Fibroblast of skin of scalp (primary cell): ENCODE results near the gene S100A4. TPM values are rescaled to one million over a fixed set of nuclear protein-coding genes. Genes with fewer than 3 reads are reported as not detected.
"Not testable (repeated sequence)": the region's sequence is repeated elsewhere in the genome, so short reads cannot be mapped to it uniquely, and the experiment has no call there.

Experiments used
- DNase-seq: peaks from one replicate; pipeline ENCODE4 v3.0.0-alpha.2; 2013
- polyA plus RNA-seq, 2 experiments: library from polyadenylated mRNA; unstranded; fragments of 120-200 nt; gene quantifications; one replicate each; pipeline ENCODE4 v1.2.1, GENCODE V29; 2013; ENCODE audit not compliant: insufficient read length in 2 of 2

Gene S100A4
- polyA plus RNA-seq (2013, experiment 1 of 2; ENCODE audit: insufficient read length), result 665 TPM
- polyA plus RNA-seq (2013, experiment 2 of 2; ENCODE audit: insufficient read length), result 557 TPM

DNA sequence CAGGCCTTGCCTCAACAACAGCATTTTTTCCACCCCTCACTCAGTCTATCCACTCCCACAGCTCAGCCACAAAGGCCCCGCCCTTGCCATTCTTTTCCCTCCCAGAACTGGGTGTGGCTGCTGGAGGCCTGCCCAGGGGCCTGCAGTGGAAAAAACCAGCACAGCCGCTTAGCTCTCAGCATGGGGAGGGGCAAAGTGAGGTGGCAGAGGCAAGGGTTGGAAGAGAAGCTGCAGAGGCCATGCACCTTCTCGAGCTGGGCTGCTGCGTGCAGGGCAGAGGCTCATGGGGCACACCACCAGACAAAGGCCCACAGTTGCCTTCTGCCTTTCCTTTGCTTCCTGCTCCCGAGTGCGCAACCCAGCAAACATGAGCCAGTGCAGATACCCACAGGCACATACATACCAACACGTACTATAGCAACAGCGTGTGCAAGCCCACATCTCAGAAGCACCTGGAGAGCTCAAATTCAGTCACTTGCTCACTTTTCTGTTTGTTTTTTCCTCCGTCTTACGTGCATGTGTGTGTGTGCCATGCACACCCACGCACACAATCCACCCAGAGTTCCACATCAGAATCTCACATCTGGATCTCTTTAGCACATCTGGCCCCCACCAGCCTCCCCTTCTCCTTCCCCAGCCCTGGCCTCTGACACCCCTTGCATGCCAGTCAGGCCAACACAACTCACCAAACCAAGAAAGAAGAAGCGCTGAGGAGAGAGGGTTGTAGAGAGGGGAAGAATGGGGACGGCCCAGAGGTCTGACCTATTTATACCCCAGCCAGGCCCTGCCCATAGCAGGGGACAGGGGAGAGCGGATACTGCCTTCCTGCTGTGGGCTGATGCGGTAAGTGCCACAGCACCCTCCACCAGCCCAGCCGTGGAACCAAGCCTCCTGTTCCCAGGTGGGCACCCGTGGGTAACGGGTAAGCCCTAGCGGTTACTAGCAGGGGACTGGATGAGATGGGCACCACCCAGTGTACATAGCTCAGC, at the start of gene S100A4:
Gene S100A4, minus strand, starts transcription at position 740 of the 989 bp plus-strand sequence. CDS start 1,012 bp downstream, outside the sequence.
- DNase-seq, result peak; percentile 96

GRCh38 chr1:153592748-153593147, 47.1 kb upstream of the S100A4 start:
- DNase-seq, result no peak

GRCh38 chr1:153588482-153588881, 42.9 kb upstream of the S100A4 start:
- no peak for DNase-seq

DNA sequence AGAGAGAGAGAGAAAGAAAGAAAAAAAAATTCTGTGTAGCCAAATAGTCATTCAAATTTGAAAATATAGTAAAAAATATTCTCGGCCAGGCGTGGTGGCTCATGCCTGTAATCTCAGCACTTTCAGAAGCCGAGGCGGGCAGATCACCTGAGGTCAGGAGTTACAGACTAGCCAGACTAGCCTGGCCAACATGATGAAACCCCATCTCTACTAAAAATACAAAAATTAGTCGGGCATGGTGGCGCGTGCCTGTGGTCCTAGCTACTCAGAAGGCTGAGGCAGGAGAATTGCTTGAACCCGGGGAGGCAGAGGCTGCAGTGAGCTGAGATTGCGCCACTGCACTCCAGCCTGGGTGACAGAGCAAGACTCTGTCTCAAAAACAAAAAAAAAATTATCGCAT, 42.4 kb upstream of the S100A4 start:
- not testable (repeated sequence) for DNase-seq

GRCh38 chr1:153587314-153587713, 41.7 kb upstream of the S100A4 start:
- DNase-seq, result no peak

GRCh38 chr1:153586347-153586746, 40.7 kb upstream of the S100A4 start:
- no peak for DNase-seq

DNA sequence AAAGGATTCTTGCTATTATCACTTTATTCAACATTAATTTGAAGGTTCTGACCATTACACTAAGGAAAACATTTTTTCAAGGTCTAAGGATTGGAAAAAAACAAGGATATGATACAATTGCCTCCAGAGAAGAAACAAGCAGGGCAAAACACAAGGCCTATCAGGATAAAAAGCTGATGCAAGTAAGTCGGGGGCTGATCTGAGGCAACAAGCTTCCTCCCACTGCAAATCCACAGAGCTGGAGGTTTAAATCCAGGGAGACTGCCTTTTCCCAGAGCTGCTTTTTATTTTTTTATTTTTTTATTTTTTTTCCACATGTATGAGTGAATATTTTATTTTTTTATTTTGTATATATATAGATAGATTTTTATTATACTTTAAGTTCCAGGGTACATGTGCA, 39.4 kb upstream of the S100A4 start:
- no peak for DNase-seq

GRCh38 chr1:153583976-153584375, 38.4 kb upstream of the S100A4 start:
- no peak for DNase-seq

DNA sequence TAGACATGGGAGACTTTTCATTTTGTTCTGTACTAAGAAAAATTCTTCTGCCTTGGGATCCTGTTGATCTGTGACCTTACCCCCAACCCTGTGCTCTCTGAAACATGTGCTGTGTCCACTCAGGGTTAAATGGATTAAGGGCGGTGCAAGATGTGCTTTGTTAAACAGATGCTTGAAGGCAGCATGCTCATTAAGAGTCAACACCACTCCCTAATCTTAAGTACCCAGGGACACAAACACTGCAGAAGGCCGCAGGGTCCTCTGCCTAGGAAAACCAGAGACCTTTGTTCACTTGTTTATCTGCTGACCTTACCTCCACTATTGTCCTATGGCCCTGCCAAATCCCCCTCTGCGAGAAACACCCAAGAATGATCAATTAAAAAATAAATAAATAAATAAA, 37.9 kb upstream of the S100A4 start:
- not testable (repeated sequence) for DNase-seq

- DNase-seq, result not testable (repeated sequence)
Measured at GRCh38 chr1:153582836-153583235, 37.2 kb upstream of the S100A4 start.

DNA sequence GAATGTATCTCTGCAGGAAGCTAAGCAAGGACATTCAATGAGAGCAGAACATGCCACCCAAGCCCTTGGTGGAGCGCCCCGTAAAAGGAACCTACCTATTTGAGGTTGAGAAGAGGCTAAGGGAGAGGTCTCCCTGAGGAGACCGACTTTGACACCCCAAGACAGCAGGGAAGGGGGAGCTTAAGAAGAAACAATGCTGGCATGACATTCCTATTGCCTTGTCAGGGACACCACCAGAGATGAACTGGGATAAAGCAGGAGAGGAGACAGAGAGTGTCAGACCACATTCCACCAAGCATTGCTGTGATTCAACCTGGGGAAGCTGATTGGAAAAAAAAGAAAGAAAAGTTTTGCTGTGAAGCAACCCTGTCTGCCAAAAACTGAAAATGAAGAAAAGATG, 33.3 kb upstream of the S100A4 start:
- peak; percentile 50 for DNase-seq

DNA sequence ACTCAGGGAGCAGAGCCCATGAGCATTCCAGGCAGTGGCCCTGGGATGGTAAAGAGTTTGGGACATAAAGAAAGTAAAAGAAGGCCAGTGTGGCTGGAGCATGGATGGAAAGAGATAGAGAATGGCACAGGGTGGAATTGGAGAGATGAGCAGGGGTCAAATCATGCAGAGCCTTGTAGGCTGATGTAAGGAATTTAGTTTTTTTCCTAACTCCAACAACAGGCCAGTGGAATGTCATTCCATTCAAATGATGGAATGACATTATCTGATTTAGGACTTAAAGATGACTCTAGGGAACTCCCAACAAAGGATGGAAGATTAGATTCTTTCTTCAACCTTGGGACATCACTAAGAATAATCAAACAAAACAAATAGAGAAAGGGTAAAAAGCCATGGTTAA, 32.9 kb upstream of the S100A4 start:
- peak; percentile 84 for DNase-seq

DNA sequence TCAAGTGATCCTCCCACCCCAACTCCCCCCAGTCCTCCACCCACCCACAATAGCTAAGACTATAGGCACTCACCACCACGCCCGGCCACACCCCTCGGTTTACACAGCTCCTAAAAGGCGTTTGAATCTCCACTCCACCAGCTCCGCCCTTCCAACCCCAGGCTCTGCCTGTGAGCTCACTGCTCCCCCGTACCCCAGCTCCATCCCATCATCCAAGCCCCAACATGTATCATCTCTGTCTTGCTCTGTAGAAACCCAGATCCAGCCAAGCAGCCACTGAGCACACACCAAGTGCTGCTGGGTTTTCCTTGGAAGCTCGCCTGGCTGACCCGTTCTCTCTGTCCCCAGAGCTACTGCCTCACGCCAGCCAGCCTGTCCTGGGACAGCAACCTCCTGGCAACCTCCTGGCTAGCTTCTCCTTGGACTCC, 32.0 kb upstream of the S100A4 start:
- DNase-seq, result no peak

DNA sequence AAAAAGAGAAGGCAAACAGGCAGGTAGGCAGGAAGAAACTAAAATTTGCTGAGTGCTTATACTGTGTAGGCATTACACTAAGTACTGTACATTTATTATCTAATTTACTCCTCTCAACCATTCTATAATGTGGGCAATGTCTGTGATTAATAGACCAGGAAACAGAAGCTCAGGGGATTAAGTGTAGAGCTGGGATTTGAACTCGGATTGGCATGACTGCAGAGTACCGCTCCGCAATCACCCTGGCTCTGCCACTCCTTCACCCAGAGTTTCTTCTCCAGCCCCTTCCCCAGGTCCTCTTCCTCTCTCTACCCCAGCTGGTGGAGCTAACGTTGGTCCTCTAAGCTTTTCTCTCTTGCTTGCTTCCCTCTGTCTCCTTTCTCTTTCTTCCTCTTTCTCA, 31.5 kb upstream of the S100A4 start:
- DNase-seq, result no peak

- DNase-seq, result not testable (repeated sequence)
Measured at GRCh38 chr1:153575497-153575896, 29.9 kb upstream of the S100A4 start.

- not testable (repeated sequence) for DNase-seq
Measured at GRCh38 chr1:153575081-153575491, 29.5 kb upstream of the S100A4 start.

GRCh38 chr1:153573351-153573750, 27.7 kb upstream of the S100A4 start:
- DNase-seq, result no peak

DNA sequence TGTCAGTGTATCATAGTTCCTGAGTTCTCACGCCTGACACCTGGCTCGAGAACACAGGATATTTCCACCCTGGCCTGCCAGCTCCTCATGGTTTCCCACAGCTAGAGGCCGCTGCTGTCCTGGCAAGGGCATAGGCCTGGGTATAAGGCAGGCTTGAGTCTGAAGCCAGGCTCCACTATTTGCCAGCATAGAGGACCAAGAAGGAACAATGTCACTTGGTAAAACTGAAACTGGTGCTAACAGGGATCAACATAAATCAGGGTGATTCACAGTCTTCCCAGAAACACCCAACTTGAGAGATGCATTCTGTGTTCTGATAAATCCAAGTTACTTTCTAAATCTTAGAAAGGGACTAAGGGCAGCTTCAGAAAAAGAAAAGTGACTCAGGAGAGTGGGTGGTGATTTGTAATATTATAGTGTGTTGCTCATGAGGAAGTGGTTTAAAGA, 27.0 kb upstream of the S100A4 start:
- DNase-seq, result peak; percentile 83

DNA sequence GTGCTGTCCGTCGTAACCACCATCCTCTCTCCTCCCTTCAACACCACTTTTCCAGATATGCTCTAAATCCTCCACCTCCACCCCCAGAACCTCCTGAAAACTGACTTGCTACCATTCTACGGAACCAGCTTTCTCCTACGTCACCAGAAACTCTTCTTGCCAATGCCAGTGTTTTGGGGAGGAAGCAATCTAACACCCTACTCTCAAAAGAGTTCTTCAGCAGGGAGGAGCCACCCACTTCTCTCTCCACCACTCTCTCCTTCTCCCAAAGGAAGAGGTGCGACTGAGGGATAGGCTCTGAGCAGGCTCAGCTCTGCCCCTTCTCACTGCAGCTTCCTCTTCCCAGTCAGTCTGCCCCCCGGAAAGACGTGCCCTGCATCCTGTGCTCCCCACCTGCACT, 26.1 kb upstream of the S100A4 start:
- no peak for DNase-seq

- no peak for DNase-seq
Measured at GRCh38 chr1:153570874-153571273, 25.3 kb upstream of the S100A4 start.

GRCh38 chr1:153569465-153569864, 23.9 kb upstream of the S100A4 start:
- no peak for DNase-seq

DNA sequence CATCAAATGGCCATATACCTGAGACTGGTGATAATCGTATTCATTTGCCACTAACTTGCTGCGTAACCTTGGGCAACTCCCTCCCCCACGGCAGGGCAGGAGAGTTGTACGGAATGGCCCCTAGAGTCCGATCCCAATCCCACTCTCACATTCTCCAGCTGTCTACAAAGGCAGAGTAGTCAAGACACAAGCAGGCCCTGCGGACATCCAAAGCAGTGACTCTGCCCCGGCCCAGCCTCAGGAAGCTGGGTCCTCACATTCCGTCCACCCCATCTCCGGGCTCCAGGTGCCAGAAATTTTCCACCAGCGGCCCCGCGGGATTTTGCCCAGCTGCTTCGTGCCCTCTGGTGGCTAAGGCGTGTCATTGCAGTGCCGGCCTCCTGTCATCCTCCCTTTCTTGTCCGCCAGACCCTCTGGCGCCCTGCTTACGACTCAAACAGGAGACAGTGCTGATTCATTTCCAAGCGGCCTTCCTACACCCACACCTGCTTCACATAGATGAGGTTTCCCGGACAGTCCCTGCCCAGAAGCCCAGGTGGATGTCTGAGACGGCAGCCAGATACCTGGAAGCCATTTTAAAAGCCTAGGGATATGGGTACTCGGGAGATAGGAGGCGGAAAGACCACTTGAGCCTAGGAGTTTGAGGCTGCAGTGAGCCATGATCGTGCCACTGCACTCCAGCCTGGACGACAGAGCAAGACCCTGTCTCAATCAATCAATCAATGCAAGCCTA, 22.9 kb upstream of the S100A4 start:
- DNase-seq, result peak; percentile 87
